WTC11 (cell line): ENCODE measurements around the gene SMAD6. TPM values are rescaled to one million over a fixed set of nuclear protein-coding genes. Genes with fewer than 3 reads are reported as not detected.

ENCODE experiments used
- ATAC-seq: fragments of 200-7000 bp; cut with Tn5 transposase; 2 replicates; pipeline ENCODE4 v1.10.0; 2021; ENCODE audit warnings: mild to moderate bottlenecking, moderate library complexity
- CTCF ChIA-PET: fragments of 300-600 bp; sonication (Branson Sonifier 250); formaldehyde crosslinking; loops from one replicate; lab custom pipeline; 2021; ENCODE audit warnings: antibody characterized with exemption; lab: Charles Lee
- POLR2A ChIA-PET: fragments of 350-600 bp; sonication (Branson Sonifier 250); formaldehyde crosslinking; loops from one replicate; lab custom pipeline; 2021; ENCODE audit warnings: antibody characterized with exemption; lab: Charles Lee
- DNase-seq: peaks from one replicate; pipeline ENCODE4 v3.0.0; 2021; ENCODE audit warnings: low spot score
- H3K27ac Mint-ChIP-seq: 2 replicates; pipeline ENCODE4 v1.8.0; 2021; ENCODE audit warnings: mixed read lengths
- H3K27me3 Mint-ChIP-seq: 2 replicates; pipeline ENCODE4 v1.8.0; 2021; ENCODE audit warnings: low read depth, mild to moderate bottlenecking, moderate library complexity, mixed read lengths
- H3K36me3 Mint-ChIP-seq: 2 replicates; pipeline ENCODE4 v1.8.0; 2021; ENCODE audit warnings: mixed read lengths
- H3K4me1 Mint-ChIP-seq: 2 replicates; pipeline ENCODE4 v1.8.0; 2022; ENCODE audit warnings: mixed read lengths
- H3K4me3 Mint-ChIP-seq: 2 replicates; pipeline ENCODE4 v1.8.0; 2021; ENCODE audit warnings: mild to moderate bottlenecking, moderate library complexity, mixed read lengths
- H3K9me3 Mint-ChIP-seq: 2 replicates; pipeline ENCODE4 v1.8.0; 2021; ENCODE audit warnings: mixed read lengths
- AR ChIP-seq: fragments of 250-450 bp; sonication (Bioruptor Pico); IDR thresholded peaks from 2 replicates; pipeline ENCODE4 v1.9.0; 2021; ENCODE audit warnings: mild to moderate bottlenecking
- E2F1 ChIP-seq: sonication (generic); formaldehyde crosslinking; IDR thresholded peaks from 2 replicates; pipeline ENCODE4 v1.8.0; 2022; ENCODE audit warnings: mild to moderate bottlenecking, missing genetic modification reagents
- ESRRA ChIP-seq: sonication (generic); formaldehyde crosslinking; IDR thresholded peaks from 2 replicates; pipeline ENCODE4 v1.8.1; 2022; ENCODE audit warnings: mild to moderate bottlenecking, missing genetic modification reagents, borderline replicate concordance
- FOXP4 ChIP-seq: sonication (generic); formaldehyde crosslinking; IDR thresholded peaks from 2 replicates; pipeline ENCODE4 v1.8.0; 2022; ENCODE audit warnings: mild to moderate bottlenecking, missing genetic modification reagents
- HMGA2 ChIP-seq: fragments of 250-450 bp; sonication (Bioruptor Pico); IDR thresholded peaks from 2 replicates; pipeline ENCODE4 v1.4.0; 2021; ENCODE audit warnings: mild to moderate bottlenecking, moderate library complexity
- IRF2 ChIP-seq: sonication (generic); formaldehyde crosslinking; IDR thresholded peaks from 2 replicates; pipeline ENCODE4 v1.8.0; 2022; ENCODE audit warnings: low read depth, missing genetic modification reagents, borderline replicate concordance
- JUN ChIP-seq: sonication (generic); formaldehyde crosslinking; IDR thresholded peaks from 2 replicates; pipeline ENCODE4 v1.8.0; 2023; ENCODE audit warnings: mild to moderate bottlenecking, missing genetic modification reagents
- MLX ChIP-seq: sonication (generic); formaldehyde crosslinking; IDR thresholded peaks from 2 replicates; pipeline ENCODE4 v1.8.1; 2023; ENCODE audit warnings: mild to moderate bottlenecking, missing genetic modification reagents, moderate library complexity
- MYBL2 ChIP-seq: sonication (generic); formaldehyde crosslinking; IDR thresholded peaks from 2 replicates; pipeline ENCODE4 v1.8.1; 2023; ENCODE audit warnings: mild to moderate bottlenecking, moderate library complexity, missing genetic modification reagents
- NFYB ChIP-seq: sonication (generic); formaldehyde crosslinking; conservative IDR thresholded peaks from 2 replicates; pipeline ENCODE4 v1.8.0; 2022; ENCODE audit warnings: low read depth, missing genetic modification reagents
- PREB ChIP-seq: sonication (generic); formaldehyde crosslinking; IDR thresholded peaks from 2 replicates; pipeline ENCODE4 v1.8.1; 2022; ENCODE audit warnings: mild to moderate bottlenecking, missing genetic modification reagents, moderate library complexity, borderline replicate concordance
- RELA ChIP-seq: sonication (generic); formaldehyde crosslinking; IDR thresholded peaks from 2 replicates; pipeline ENCODE4 v1.8.1; 2022; ENCODE audit warnings: missing genetic modification reagents, mild to moderate bottlenecking, borderline replicate concordance
- STAT6 ChIP-seq: sonication (generic); formaldehyde crosslinking; conservative IDR thresholded peaks from 2 replicates; pipeline ENCODE4 v1.8.1; 2023; ENCODE audit warnings: mild to moderate bottlenecking, low read depth, missing genetic modification reagents, moderate library complexity
- TEAD1 ChIP-seq: sonication (generic); formaldehyde crosslinking; IDR thresholded peaks from 2 replicates; pipeline ENCODE4 v1.8.0; 2022; ENCODE audit warnings: mild to moderate bottlenecking, missing genetic modification reagents
- TP53 ChIP-seq: sonication (generic); formaldehyde crosslinking; IDR thresholded peaks from 2 replicates; pipeline ENCODE4 v1.8.1; 2023; ENCODE audit warnings: mild to moderate bottlenecking, missing genetic modification reagents
- ZBTB43 ChIP-seq: sonication (generic); formaldehyde crosslinking; IDR thresholded peaks from 2 replicates; pipeline ENCODE4 v1.8.1; 2023; ENCODE audit warnings: mild to moderate bottlenecking, missing genetic modification reagents
- ZMAT4 ChIP-seq: fragments of 250-450 bp; sonication (Bioruptor Pico); IDR thresholded peaks from 2 replicates; pipeline ENCODE4 v1.9.0; 2021; ENCODE audit warnings: mild to moderate bottlenecking
- ZNF121 ChIP-seq: sonication (generic); formaldehyde crosslinking; IDR thresholded peaks from 2 replicates; pipeline ENCODE4 v1.8.0; 2023; ENCODE audit warnings: missing genetic modification reagents
- ZNF219 ChIP-seq: sonication (generic); formaldehyde crosslinking; IDR thresholded peaks from 2 replicates; pipeline ENCODE4 v1.8.0; 2023; ENCODE audit warnings: missing genetic modification reagents, mild to moderate bottlenecking, borderline replicate concordance
- ZNF416 ChIP-seq: fragments of 250-450 bp; sonication (Bioruptor Pico); IDR thresholded peaks from 2 replicates; pipeline ENCODE4 v1.9.0; 2021; ENCODE audit warnings: mild to moderate bottlenecking, inconsistent platforms
- ZNF425 ChIP-seq: fragments of 250-450 bp; sonication (Bioruptor Pico); conservative IDR thresholded peaks from 2 replicates; pipeline ENCODE4 v1.9.0; 2021; ENCODE audit warnings: mild to moderate bottlenecking
- total RNA-seq: library from RNA; stranded (reverse); gene quantifications from 3 replicates; pipeline ENCODE4 v1.2.3, GENCODE V29; 2021

SMAD6 gene
- total RNA-seq, 1 experiment from 2014 or later = 13.9 TPM

- CTCF ChIA-PET = no interaction called here
- ATAC-seq (no peak), DNase-seq (no peak)
- Mint-ChIP-seq H3K27ac (no peak overlapping the region), H3K36me3 (no peaks in the 10 kb centered on the region), H3K9me3 (no peaks in the 10 kb centered on the region), H3K4me3 (no peak overlapping the region), H3K27me3 (no peaks in the 10 kb centered on the region), H3K4me1 (peaks cover 37% of the 10 kb centered on the region)
- no peak for TF ChIP-seq ESRRA (CRISPR knock-in tag)
- no peak for TF ChIP-seq PREB (CRISPR knock-in tag)
- TF ChIP-seq RELA = no peak
- no peak for TF ChIP-seq ZMAT4 (CRISPR knock-in tag)
- TF ChIP-seq ZNF121 (CRISPR knock-in tag) = no peak
- POLR2A ChIA-PET = no interaction called here
Measured at GRCh38 chr15:66741646-66742045, 39.6 kb downstream of the SMAD6 start.

GRCh38 chr15:66742286-66742685 is 40.2 kb downstream of the SMAD6 start:
- Mint-ChIP-seq H3K36me3 (no peaks in the 10 kb centered on the region), H3K27me3 (no peaks in the 10 kb centered on the region), H3K27ac (peak overlapping the region; percentile 76; the same call in 1 of the 2 replicates), H3K4me1 (peaks cover 42% of the 10 kb centered on the region), H3K9me3 (no peaks in the 10 kb centered on the region), H3K4me3 (no peak overlapping the region)
- ChIA-PET CTCF (no interaction called here), POLR2A (no interaction called here)
- DNase-seq (no peak), ATAC-seq (no peak)
- TF ChIP-seq TP53 (CRISPR knock-in tag) = no peak
- TF ChIP-seq MLX (CRISPR knock-in tag) = no peak
- no peak for TF ChIP-seq NFYB
- no peak for TF ChIP-seq TEAD1
- no peak for TF ChIP-seq AR (CRISPR knock-in tag)
- TF ChIP-seq STAT6 (CRISPR knock-in tag) = no peak
- TF ChIP-seq ZNF416 (CRISPR knock-in tag) = no peak
- TF ChIP-seq MYBL2 (CRISPR knock-in tag) = no peak
- no peak for TF ChIP-seq ZBTB43 (CRISPR knock-in tag)
- TF ChIP-seq ESRRA (CRISPR knock-in tag) = no peak
- no peak for TF ChIP-seq FOXP4 (CRISPR knock-in tag)
- no peak for TF ChIP-seq E2F1 (CRISPR knock-in tag)
- no peak for TF ChIP-seq HMGA2 (CRISPR knock-in tag)
- no peak for TF ChIP-seq ZNF425 (CRISPR knock-in tag)
- TF ChIP-seq JUN = no peak
- no peak for TF ChIP-seq IRF2 (CRISPR knock-in tag)
- TF ChIP-seq ZNF219 (CRISPR knock-in tag) = no peak
